Fibroblast of skin of back (primary cell): ENCODE measurements around the gene TBL3. TPM values are rescaled to one million over a fixed set of nuclear protein-coding genes. Genes with fewer than 3 reads are reported as not detected.
A peak's percentile ranks its signal among the peaks of the same experiment; 100 is the strongest.
"Not testable (repeated sequence)": the region's sequence is repeated elsewhere in the genome, so short reads cannot be mapped to it uniquely, and the experiment has no call there.

Source experiments
- DNase-seq: peaks from one replicate; pipeline ENCODE4 v3.0.0-alpha.2; 2013
- polyA plus RNA-seq, 2 experiments: library from polyadenylated mRNA; unstranded; fragments of 120-200 nt; gene quantifications; one replicate each; pipeline ENCODE4 v1.2.1, GENCODE V29; 2013; ENCODE audit not compliant: insufficient read length in 2 of 2

TBL3 gene
- polyA plus RNA-seq (2013, experiment 1 of 2; ENCODE audit: insufficient read length) = 42.9 TPM
- polyA plus RNA-seq (2013, experiment 2 of 2; ENCODE audit: insufficient read length) = 34.2 TPM

GRCh38 chr16:1971796-1972489 lies at the start of gene TBL3:
TSS of gene TBL3 (plus strand) at chr16:1972053. CDS start at chr16:1972165, 112 bp downstream.
- peak; percentile 96 for DNase-seq

- DNase-seq = no peak
These were observed 49.5 kb upstream of the TBL3 start for GRCh38 chr16:1922357-1922756.

GRCh38 chr16:1923299-1924034 lies 48.4 kb upstream of the TBL3 start:
- DNase-seq = peak; percentile 63

GRCh38 chr16:1924095-1924494 lies 47.8 kb upstream of the TBL3 start:
- DNase-seq = no peak

GRCh38 chr16:1926271-1926670 lies 45.6 kb upstream of the TBL3 start:
- DNase-seq = no peak

- DNase-seq = peak; percentile 27
These were observed 42.7 kb upstream of the TBL3 start for GRCh38 chr16:1929105-1929504.

- DNase-seq = peak; percentile 77
These were observed 42.1 kb upstream of the TBL3 start for GRCh38 chr16:1929578-1930337.

- DNase-seq = no peak
These were observed 41.5 kb upstream of the TBL3 start for GRCh38 chr16:1930338-1930720.

- DNase-seq = no peak
These were observed 39.5 kb upstream of the TBL3 start for GRCh38 chr16:1932050-1933028.

- DNase-seq = no peak
These were observed 38.7 kb upstream of the TBL3 start for GRCh38 chr16:1933097-1933661.

- DNase-seq = no peak
These were observed 34.8 kb upstream of the TBL3 start for GRCh38 chr16:1936945-1937479.

GRCh38 chr16:1938316-1938715 lies 33.5 kb upstream of the TBL3 start:
- DNase-seq = no peak

- no peak for DNase-seq
These were observed 32.9 kb upstream of the TBL3 start for GRCh38 chr16:1938910-1939309.

GRCh38 chr16:1939833-1940232 lies 32.0 kb upstream of the TBL3 start:
- DNase-seq = not testable (repeated sequence)

GRCh38 chr16:1940273-1941161 lies 31.3 kb upstream of the TBL3 start:
- no peak for DNase-seq

GRCh38 chr16:1941162-1942046 lies 30.4 kb upstream of the TBL3 start:
- DNase-seq = no peak

- DNase-seq = no peak
These were observed 29.6 kb upstream of the TBL3 start for GRCh38 chr16:1942047-1942809.
